Coronary artery (tissue), 2 donors: ENCODE results near the gene PCLO.
"Not testable (repeated sequence)": the region's sequence is repeated elsewhere in the genome, so short reads cannot be mapped to it uniquely, and the experiment has no call there.

ENCODE experiments used
- DNase-seq: peaks from one replicate; pipeline ENCODE4 v3.0.0-alpha.2; 2017; ENCODE audit warnings: low spot score
- H3K27ac ChIP-seq, 2 donors: fragments of 200-600 bp; sonication (generic); one replicate each; pipeline ENCODE4 v1.5.1; 2016 to 2019
- H3K4me3 ChIP-seq: fragments of 200-600 bp; sonication (generic); 2 replicates; pipeline ENCODE4 v1.5.1; 2016; ENCODE audit warnings: mild to moderate bottlenecking, moderate library complexity
- TF ChIP-seq, protein P1 (sequence below): fragments of 200-600 bp; sonication (generic); IDR thresholded peaks from one replicate; pipeline ENCODE4 v1.5.1; 2019; ENCODE audit warnings: antibody characterized with exemption

Gene PCLO

GRCh38 chr7:83032195-83032594, 130.5 kb downstream of the PCLO start:
- no peak overlapping the region for H3K27ac ChIP-seq
- TF ChIP-seq, protein P1, sequence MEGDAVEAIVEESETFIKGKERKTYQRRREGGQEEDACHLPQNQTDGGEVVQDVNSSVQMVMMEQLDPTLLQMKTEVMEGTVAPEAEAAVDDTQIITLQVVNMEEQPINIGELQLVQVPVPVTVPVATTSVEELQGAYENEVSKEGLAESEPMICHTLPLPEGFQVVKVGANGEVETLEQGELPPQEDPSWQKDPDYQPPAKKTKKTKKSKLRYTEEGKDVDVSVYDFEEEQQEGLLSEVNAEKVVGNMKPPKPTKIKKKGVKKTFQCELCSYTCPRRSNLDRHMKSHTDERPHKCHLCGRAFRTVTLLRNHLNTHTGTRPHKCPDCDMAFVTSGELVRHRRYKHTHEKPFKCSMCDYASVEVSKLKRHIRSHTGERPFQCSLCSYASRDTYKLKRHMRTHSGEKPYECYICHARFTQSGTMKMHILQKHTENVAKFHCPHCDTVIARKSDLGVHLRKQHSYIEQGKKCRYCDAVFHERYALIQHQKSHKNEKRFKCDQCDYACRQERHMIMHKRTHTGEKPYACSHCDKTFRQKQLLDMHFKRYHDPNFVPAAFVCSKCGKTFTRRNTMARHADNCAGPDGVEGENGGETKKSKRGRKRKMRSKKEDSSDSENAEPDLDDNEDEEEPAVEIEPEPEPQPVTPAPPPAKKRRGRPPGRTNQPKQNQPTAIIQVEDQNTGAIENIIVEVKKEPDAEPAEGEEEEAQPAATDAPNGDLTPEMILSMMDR, result no peak

DNA sequence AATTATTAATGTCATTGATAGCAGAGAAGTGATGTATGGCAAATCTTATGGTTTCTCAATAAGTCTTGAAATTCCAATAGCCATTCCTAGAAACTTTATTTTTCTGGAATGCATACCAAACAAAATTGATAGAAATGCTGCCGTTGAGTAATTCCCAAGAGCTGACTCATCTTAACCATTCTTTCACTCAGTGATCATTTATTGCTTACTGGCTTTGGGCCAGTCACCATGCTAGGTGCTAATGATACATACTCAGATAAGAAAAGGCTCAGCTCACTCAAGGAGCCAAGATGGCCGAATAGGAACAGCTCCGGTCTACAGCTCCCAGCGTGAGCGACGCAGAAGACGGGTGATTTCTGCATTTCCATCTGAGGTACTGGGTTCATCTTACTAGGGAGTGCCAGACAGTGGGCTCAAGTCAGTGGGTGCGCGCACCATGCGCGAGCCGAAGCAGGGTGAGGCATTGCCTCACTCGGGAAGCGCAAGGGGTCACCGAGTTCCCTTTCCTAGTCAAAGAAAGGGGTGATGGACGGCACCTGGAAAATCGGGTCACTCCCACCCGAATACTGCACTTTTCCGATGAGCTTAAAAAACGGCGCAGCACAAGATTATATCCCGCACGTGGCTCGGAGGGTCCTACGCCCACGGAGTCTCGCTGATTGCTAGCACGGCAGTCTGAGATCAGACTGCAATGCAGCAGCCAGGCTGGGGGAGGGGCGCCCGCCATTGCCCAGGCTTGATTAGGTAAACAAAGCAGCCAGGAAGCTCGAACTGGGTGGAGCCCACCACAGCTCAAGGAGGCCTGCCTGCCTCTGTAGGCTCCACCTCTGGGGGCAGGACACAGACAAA, 138.6 kb downstream of the PCLO start:
- H3K4me3 ChIP-seq, DNase-seq: not testable (repeated sequence)

More at GRCh38 chr7:83032195-83032594, 130.5 kb downstream of the PCLO start:
- DNase-seq, result no peak
- no peak overlapping the region for H3K4me3 ChIP-seq

GRCh38 chr7:83021032-83021431, 141.7 kb downstream of the PCLO start:
- DNase-seq, result no peak
- Histone ChIP-seq H3K27ac (no peak overlapping the region), H3K4me3 (no peak overlapping the region)
- TF ChIP-seq, protein P1, result no peak

More for the DNA sequence above, 138.6 kb downstream of the PCLO start:
- not testable (repeated sequence) for H3K27ac ChIP-seq

GRCh38 chr7:83020161-83020560, 142.5 kb downstream of the PCLO start:
- no peak overlapping the region for H3K4me3 ChIP-seq
- TF ChIP-seq, protein P1, result no peak
- no peak for DNase-seq

DNA sequence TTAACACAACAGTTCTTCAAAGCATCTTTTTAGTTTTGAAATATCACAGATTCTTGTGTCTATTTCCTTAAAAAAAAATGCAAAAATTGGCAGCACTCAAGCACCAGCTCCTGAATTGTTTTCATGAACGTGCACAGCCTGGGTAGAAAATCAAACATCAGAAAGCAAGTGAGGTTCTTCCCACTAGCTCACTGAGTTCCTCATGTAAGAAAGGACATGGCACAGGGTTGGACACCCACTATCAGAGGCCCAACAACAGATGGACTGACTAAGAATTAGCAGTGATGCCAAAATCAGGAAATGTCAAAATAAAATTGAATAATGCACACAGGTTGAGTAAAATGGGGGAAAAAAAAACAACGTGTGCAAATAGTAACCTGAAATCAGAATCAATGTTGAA, 146.8 kb downstream of the PCLO start:
- H3K27ac ChIP-seq, result no peak overlapping the region
- H3K4me3 ChIP-seq, result no peak overlapping the region
- TF ChIP-seq, protein P1, result no peak
- DNase-seq, result no peak

More at GRCh38 chr7:83020161-83020560, 142.5 kb downstream of the PCLO start:
- no peak overlapping the region for H3K27ac ChIP-seq

- no peak for DNase-seq
- H3K27ac ChIP-seq, result no peak overlapping the region
- no peak overlapping the region for H3K4me3 ChIP-seq
- TF ChIP-seq, protein P1, result no peak
Measured at GRCh38 chr7:83014546-83014945, 148.1 kb downstream of the PCLO start.

- no peak for DNase-seq
- Histone ChIP-seq H3K27ac (no peak overlapping the region), H3K4me3 (no peak overlapping the region)
- TF ChIP-seq, protein P1, result no peak
Measured at GRCh38 chr7:83011954-83012353, 150.7 kb downstream of the PCLO start.
